GM12891 (cell line): Measurements from ENCODE around the gene DDX52.

Source experiments
- PAX5 ChIP-seq: IDR thresholded peaks from 2 replicates; pipeline ENCODE4 v1.6.1; 2011; ENCODE audit warnings: low read length, moderate library complexity, mild to moderate bottlenecking; ENCODE audit not compliant: insufficient read depth, severe bottlenecking
- POLR2A ChIP-seq: IDR thresholded peaks from 2 replicates; pipeline ENCODE4 v1.6.1; 2011; ENCODE audit warnings: low read depth, low read length, control low read depth
- POLR2AphosphoS5 ChIP-seq: IDR thresholded peaks from 2 replicates; pipeline ENCODE4 v1.6.1; 2011; ENCODE audit warnings: low read depth, low read length, control low read depth
- POU2F2 ChIP-seq: IDR thresholded peaks from 2 replicates; pipeline ENCODE4 v1.6.1; 2011; ENCODE audit warnings: low read depth, mild to moderate bottlenecking, control low read depth, low read length, moderate library complexity
- SPI1 ChIP-seq: IDR thresholded peaks from 2 replicates; pipeline ENCODE4 v1.6.1; 2011; ENCODE audit warnings: low read depth, low read length, control low read depth
- TAF1 ChIP-seq: IDR thresholded peaks from 2 replicates; pipeline ENCODE4 v1.6.1; 2011; ENCODE audit warnings: low read depth, low read length, control low read depth

- TF ChIP-seq PAX5 (no peak), POLR2A (no peak), POLR2AphosphoS5 (no peak), TAF1 (no peak), SPI1 (no peak), POU2F2 (no peak)
These were observed 5.3 kb downstream of the DDX52 start for GRCh38 chr17:37637956-37638355.
